HEK293T (cell line): Measurements from ENCODE around the gene MAP3K8.

Experiments used
- CTCF ChIA-PET: fragments of 350-600 bp; formaldehyde crosslinking; extraction: SDS; loops from one replicate; lab custom pipeline; 2021; ENCODE audit warnings: antibody characterized with exemption, inconsistent platforms; lab: Yijun Ruan, JAX
- POLR2A ChIA-PET: fragments of 350-600 bp; formaldehyde crosslinking; extraction: SDS; loops from one replicate; lab custom pipeline; 2020; ENCODE audit warnings: antibody characterized with exemption, inconsistent platforms; lab: Yijun Ruan, JAX
- DNase-seq: peaks from one replicate; pipeline ENCODE4 v3.0.0; 2012; ENCODE audit warnings: mixed read lengths; ENCODE audit errors: extremely low spot score
- ARNT ChIP-seq: fragments of 450-650 bp; IDR thresholded peaks from 2 replicates; pipeline ENCODE4 v1.6.1; 2017; ENCODE audit warnings: mild to moderate bottlenecking
- BHLHE40 ChIP-seq: fragments of 450-650 bp; IDR thresholded peaks from 2 replicates; pipeline ENCODE4 v1.6.1; 2016; ENCODE audit warnings: mild to moderate bottlenecking, moderate library complexity, borderline replicate concordance
- CTBP1 ChIP-seq: fragments of 450-650 bp; IDR thresholded peaks from 2 replicates; pipeline ENCODE4 v1.6.1; 2016; ENCODE audit warnings: borderline replicate concordance
- ELF4 ChIP-seq: fragments of 450-650 bp; IDR thresholded peaks from 2 replicates; pipeline ENCODE4 v1.6.1; 2017; ENCODE audit warnings: antibody characterized with exemption
- FOXA1 ChIP-seq: fragments of 450-650 bp; IDR thresholded peaks from 2 replicates; pipeline ENCODE4 v1.6.1; 2016; ENCODE audit warnings: mild to moderate bottlenecking
- FOXK2 ChIP-seq: fragments of 450-650 bp; IDR thresholded peaks from 2 replicates; pipeline ENCODE4 v1.6.1; 2016; ENCODE audit warnings: mild to moderate bottlenecking
- FOXM1 ChIP-seq: fragments of 450-650 bp; IDR thresholded peaks from 2 replicates; pipeline ENCODE4 v1.6.1; 2017; ENCODE audit warnings: mild to moderate bottlenecking, borderline replicate concordance
- HDGF ChIP-seq: fragments of 450-650 bp; IDR thresholded peaks from 2 replicates; pipeline ENCODE4 v1.6.1; 2017; ENCODE audit warnings: antibody characterized with exemption, borderline replicate concordance
- L3MBTL2 ChIP-seq: fragments of 450-650 bp; conservative IDR thresholded peaks from 2 replicates; pipeline ENCODE4 v1.6.1; 2016; ENCODE audit warnings: mild to moderate bottlenecking
- LEF1 ChIP-seq: fragments of 450-650 bp; IDR thresholded peaks from 2 replicates; pipeline ENCODE4 v1.6.1; 2017; ENCODE audit warnings: mild to moderate bottlenecking, borderline replicate concordance
- NFRKB ChIP-seq: fragments of 450-650 bp; IDR thresholded peaks from 2 replicates; pipeline ENCODE4 v1.6.1; 2016; ENCODE audit warnings: mild to moderate bottlenecking, moderate library complexity
- SP1 ChIP-seq: fragments of 450-650 bp; IDR thresholded peaks from 2 replicates; pipeline ENCODE4 v1.6.1; 2017
- SUZ12 ChIP-seq: fragments of 450-650 bp; IDR thresholded peaks from 2 replicates; pipeline ENCODE4 v1.6.1; 2016; ENCODE audit warnings: mild to moderate bottlenecking
- TARDBP ChIP-seq: fragments of 450-650 bp; IDR thresholded peaks from 2 replicates; pipeline ENCODE4 v1.6.1; 2016
- ZNF384 ChIP-seq: fragments of 450-650 bp; IDR thresholded peaks from 2 replicates; pipeline ENCODE4 v1.6.1; 2016
- TF ChIP-seq, protein P1 (sequence below): fragments of 450-650 bp; IDR thresholded peaks from 2 replicates; pipeline ENCODE4 v1.6.1; 2016

MAP3K8 gene

DNA sequence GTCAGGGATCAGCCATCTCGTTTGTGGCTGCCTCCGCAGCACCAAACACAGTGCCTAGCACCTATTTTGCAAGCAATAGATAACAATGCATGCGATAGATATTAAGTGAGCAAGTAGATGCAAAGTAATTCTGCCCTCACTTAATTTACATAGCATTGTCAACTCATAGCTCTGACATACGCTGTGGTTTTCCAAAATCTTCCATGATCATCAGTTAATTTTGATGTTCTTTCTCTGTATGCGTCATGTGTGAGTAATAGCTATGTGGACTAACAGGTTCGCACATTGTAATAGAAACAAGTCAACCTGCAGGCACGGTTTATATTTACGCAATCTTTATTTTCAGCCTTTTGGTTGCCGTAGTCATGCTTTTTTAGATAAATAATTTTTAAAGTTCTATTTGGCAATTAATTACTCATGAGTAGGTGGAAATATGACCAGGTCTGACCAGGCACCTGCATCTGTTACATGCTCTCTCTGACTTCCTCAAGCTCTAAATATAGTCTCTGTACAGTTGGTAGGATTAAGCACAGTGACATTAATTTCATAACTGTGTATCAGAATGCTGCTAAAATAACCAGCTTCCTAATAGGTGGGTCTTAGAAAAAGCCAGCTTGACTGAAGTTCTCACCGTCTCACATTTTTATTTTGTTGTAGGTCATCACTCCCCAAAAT is 13.3 kb downstream of the MAP3K8 start:
- TF ChIP-seq CTBP1 (no peak), LEF1 (no peak), HDGF (no peak), FOXK2 (no peak), SUZ12 (no peak), FOXM1 (no peak), ARNT (no peak)
- TF ChIP-seq, protein P1, sequence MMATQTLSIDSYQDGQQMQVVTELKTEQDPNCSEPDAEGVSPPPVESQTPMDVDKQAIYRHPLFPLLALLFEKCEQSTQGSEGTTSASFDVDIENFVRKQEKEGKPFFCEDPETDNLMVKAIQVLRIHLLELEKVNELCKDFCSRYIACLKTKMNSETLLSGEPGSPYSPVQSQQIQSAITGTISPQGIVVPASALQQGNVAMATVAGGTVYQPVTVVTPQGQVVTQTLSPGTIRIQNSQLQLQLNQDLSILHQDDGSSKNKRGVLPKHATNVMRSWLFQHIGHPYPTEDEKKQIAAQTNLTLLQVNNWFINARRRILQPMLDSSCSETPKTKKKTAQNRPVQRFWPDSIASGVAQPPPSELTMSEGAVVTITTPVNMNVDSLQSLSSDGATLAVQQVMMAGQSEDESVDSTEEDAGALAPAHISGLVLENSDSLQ = no peak
- ChIA-PET POLR2A (no interaction called here), CTCF (no interaction called here)
- DNase-seq = no peak

DNA sequence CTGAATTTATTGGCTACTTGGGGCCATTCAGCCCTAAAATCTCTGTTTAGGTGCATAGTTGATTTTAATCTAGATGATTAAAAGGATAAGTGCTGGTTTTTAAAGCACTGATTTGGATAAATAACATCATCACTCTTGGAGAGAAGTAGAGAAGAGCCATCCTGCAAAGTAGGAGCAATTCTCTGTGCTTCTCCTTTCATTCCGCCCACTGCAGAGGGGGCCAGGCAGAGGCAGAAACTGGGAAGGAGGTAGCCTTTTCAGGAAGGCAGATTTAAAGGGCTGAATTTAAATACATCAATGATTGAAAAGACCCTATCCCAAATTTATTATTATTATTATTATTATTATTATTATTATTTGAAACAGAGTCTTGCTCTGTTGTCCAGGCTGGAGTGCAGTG is 14.1 kb downstream of the MAP3K8 start:
- no peak for TF ChIP-seq CTBP1
- TF ChIP-seq HDGF = no peak
- CTCF ChIA-PET = no interaction called here
- POLR2A ChIA-PET = no interaction called here
- DNase-seq = no peak

- DNase-seq = no peak
- ChIA-PET CTCF (no interaction called here), POLR2A (no interaction called here)
- TF ChIP-seq CTBP1 = no peak
Measured at GRCh38 chr10:30453764-30454527, 20.0 kb downstream of the MAP3K8 start.

DNA sequence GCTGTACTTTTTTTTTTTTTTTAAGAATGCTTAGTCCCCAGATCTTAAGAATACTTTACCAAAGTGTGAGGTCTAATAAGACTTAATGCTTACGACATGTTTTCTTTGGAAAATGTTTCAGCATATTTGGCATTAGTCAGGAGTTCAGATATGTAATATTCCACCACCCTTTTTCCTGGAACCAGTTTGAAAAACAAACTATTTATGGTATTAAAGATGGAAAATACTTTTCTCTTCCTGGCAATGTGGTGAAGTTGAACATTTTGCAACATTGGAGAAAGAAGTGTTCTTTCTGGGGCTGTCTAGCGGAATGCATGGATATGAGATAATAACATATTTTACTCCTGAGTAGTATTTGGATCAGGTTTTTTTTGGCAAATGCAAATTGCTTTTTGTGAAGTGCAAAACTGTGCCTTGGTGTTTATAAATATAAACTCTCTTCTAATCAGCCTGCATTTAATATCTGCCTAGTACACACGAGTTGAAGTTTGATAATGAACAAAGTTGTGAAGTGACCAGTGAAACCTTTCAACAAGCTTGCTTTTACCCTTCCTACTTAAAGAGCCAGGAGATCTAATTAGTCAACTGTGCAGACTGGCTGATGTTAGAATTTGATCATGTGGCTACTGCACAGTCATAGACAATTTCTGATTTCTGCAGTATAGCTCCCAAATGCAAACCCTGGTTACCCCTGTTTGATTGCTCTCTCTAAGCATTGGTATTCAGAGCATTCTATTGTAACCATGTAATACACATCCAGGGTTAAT is 20.9 kb downstream of the MAP3K8 start:
- TF ChIP-seq NFRKB (no peak), BHLHE40 (no peak), L3MBTL2 (no peak), HDGF (no peak), FOXA1 (no peak), LEF1 (no peak), SP1 (no peak), FOXK2 (no peak), ELF4 (no peak), ZNF384 (no peak), FOXM1 (no peak), CTBP1 (no peak), ARNT (no peak), SUZ12 (no peak), TARDBP (no peak)
- TF ChIP-seq, protein P1 = no peak
- CTCF ChIA-PET = no interaction called here
- DNase-seq = no peak
- POLR2A ChIA-PET = no interaction called here

- TF ChIP-seq ZNF384 (no peak), HDGF (no peak), FOXA1 (no peak), L3MBTL2 (no peak), BHLHE40 (no peak), NFRKB (no peak), CTBP1 (no peak)
- TF ChIP-seq, protein P1 = no peak
- ChIA-PET CTCF (no interaction called here), POLR2A (no interaction called here)
- DNase-seq = no peak
Measured at GRCh38 chr10:30455816-30456215, 21.8 kb downstream of the MAP3K8 start.

GRCh38 chr10:30456266-30456665 is 22.3 kb downstream of the MAP3K8 start:
- DNase-seq = no peak
- CTCF ChIA-PET = no interaction called here
- TF ChIP-seq SP1 (no peak), CTBP1 (no peak), ZNF384 (no peak), FOXK2 (no peak), ARNT (no peak), HDGF (no peak), TARDBP (no peak), NFRKB (no peak), FOXA1 (no peak), FOXM1 (no peak), SUZ12 (no peak), BHLHE40 (no peak)
- TF ChIP-seq, protein P1 = no peak
- POLR2A ChIA-PET = no interaction called here
